DND-41 (cell line): ENCODE measurements around the gene NINJ1.

Experiments
- CTCF ChIP-seq: IDR thresholded peaks from 2 replicates; pipeline ENCODE4 v1.5.1; 2012; ENCODE audit warnings: borderline replicate concordance, low read length, moderate library complexity, mild to moderate bottlenecking; ENCODE audit not compliant: poor library complexity, severe bottlenecking; ENCODE audit errors: extremely low read depth
- EZH2 ChIP-seq: IDR thresholded peaks from 3 replicates; pipeline ENCODE4 v1.6.1; 2012; ENCODE audit warnings: borderline replicate concordance, low read depth, mild to moderate bottlenecking, moderate library complexity, low read length, inconsistent platforms; ENCODE audit not compliant: severe bottlenecking

- no peak for TF ChIP-seq CTCF
- no peak for TF ChIP-seq EZH2
These were observed 37.2 kb downstream of the NINJ1 start for GRCh38 chr9:93096811-93097382.
